Stimulated activated CD8-positive, alpha-beta memory T cell treated with anti-CD3 and anti-CD28 coated beads, Interleukin-7, amount 100 ng/mL, for 4 hours (primary cell): Measurements from ENCODE around the gene GUCA1A.
"Not testable (repeated sequence)": the region's sequence is repeated elsewhere in the genome, so short reads cannot be mapped to it uniquely, and the experiment has no call there.

ENCODE experiments used
- DNase-seq, 2 donors: peaks; one replicate each; pipeline ENCODE4 v3.0.0-alpha.2; 2020; ENCODE audit warnings: low read depth in 2 of 2

The GUCA1A gene

GRCh38 chr6:42147138-42147562 is 26.0 kb upstream of the GUCA1A start:
- DNase-seq, result no peak

GRCh38 chr6:42148058-42148457 is 25.1 kb upstream of the GUCA1A start:
- DNase-seq, result no peak

DNA sequence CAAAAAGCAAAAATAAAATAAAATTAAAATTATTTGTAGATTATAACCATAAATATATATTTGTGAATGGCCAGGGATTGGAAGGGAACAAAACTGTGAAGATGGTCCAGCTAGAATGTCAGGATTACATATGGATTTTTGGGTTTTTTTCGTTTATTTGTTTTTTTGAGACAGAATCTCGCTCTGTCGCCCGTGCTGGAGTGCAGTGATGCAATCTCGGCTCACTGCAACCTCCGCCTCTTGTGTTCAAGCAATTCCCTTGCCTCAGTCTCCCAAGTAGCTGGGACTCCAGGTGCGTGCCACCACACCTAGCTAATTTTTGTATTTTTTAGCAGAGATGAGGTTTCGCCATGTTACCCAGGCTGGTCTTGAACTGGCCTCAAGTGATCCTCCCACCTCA is 22.9 kb upstream of the GUCA1A start:
- DNase-seq, result no peak

DNA sequence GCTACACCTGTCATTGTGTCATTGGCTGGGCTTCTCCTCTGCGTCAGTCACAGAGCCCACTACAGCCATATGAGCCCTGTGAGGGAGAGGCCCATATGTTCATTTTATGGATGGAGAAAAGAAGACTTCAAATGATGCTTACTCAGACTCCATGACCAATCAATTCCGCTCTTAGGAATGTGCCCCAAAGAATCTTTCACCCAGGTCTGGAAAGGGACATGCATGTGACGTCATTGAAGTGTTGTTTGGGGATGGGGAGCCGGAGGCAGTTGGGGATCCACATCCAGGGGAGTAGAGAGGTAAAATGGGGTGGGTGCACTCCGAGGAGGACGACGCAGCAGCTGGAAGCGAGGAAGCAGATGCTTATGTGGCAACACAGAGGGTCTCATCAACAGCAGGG is 21.1 kb upstream of the GUCA1A start:
- no peak for DNase-seq

GRCh38 chr6:42152528-42153213 is 20.5 kb upstream of the GUCA1A start:
- not testable (repeated sequence) for DNase-seq

- DNase-seq, result no peak
Observed at GRCh38 chr6:42153921-42154320, 19.2 kb upstream of the GUCA1A start.

DNA sequence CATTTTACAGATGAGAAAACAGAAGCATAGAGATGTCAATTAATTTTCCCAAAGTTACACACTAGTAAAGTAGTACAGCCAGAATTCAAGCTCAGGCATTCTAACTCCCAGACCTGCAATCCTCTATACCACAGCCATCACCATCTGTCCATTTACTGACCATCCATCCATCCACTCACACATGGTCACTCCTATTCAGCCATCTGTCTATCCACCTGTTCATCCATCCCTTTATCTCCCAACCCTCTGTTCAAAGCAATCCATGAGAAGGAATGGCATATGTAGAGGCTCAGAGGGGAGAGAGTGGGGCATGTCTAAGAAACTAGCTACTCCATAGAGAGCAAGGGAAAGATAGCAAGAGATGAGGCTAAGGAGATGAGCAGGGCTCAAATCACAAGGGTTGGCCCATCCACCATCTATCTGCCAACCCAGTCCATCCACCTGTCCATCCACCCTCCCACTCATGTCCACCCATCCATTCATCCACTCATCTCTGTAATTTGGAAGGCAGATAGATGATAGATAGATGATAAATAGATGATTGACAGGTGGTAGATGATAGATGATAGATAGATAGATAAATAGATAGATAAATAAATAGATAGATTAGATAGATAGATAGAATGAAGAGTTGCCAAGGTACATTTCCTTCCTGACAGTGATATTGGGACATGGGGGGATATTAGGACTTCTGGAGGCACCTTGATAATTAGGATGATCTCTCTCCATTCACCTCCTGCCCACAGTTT is 18.5 kb upstream of the GUCA1A start:
- no peak for DNase-seq

GRCh38 chr6:42155293-42155692 is 17.9 kb upstream of the GUCA1A start:
- no peak for DNase-seq

- no peak for DNase-seq
Observed at GRCh38 chr6:42156638-42157037, 16.5 kb upstream of the GUCA1A start.

DNA sequence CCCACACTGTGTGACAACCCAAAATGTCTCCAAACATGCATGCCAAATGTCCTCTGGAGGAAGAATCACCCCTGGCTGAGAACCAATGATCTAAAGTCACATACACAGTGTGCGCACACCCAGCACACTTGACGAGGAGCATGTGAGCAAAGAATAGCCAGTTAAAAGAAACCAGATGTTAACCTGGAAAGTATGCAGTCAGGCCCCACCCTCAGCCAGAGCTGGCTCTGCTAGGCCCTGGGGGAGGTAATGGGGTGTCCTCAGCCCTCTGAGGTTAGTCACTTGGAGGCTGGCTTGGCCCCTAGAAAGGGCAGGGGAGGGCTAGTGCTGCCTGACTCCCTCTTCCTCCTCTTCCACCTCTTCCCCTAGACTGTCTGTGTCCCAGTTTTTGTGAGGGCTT is 15.2 kb upstream of the GUCA1A start:
- DNase-seq, result no peak

- DNase-seq, result no peak
Observed at GRCh38 chr6:42158631-42159030, 14.5 kb upstream of the GUCA1A start.

- no peak for DNase-seq
Observed at GRCh38 chr6:42159431-42160024, 13.6 kb upstream of the GUCA1A start.

DNA sequence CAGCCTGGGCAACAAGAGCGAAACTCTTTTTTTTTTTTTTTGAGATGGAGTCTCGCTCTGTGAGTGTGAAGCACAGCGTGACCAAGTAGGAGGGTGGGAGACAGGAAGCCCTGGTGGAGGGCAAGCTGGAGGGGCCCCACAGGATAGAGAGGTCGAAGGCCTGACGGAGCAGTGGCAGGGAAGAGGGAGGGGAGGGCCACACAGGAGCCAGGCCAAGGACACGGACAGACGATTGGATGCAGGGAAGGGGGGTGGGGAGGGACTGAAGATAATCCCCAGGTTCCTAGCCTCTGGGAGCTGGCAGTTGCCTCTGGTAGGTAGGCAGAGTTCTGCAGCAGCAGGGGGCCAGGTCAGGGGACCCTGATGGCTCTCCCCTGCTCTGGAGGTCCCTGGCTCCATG is 10.8 kb upstream of the GUCA1A start:
- no peak for DNase-seq

- DNase-seq, result no peak
Observed at GRCh38 chr6:42162812-42163211, 10.4 kb upstream of the GUCA1A start.

GRCh38 chr6:42163981-42164380 is 9.2 kb upstream of the GUCA1A start:
- no peak for DNase-seq

DNA sequence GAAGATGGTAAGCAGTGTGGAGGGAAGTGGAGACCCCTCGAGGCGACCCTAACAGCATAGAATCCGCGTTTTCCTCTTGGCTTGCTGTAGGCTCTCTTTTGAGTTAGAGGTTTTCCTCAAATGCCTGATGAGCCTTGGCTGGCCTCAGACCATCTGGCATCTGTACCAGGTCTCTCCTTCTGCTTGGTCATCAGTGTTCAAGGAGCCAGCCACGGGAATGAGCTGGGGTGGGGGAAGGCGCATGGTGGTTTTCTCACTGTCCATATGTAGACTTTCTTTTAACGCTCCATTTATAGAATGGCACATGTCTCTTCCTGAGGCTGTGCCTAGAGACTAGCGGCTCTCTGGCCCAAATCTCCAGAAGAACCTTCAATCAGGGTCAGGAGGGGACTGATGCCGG is 8.1 kb upstream of the GUCA1A start:
- DNase-seq, result no peak

DNA sequence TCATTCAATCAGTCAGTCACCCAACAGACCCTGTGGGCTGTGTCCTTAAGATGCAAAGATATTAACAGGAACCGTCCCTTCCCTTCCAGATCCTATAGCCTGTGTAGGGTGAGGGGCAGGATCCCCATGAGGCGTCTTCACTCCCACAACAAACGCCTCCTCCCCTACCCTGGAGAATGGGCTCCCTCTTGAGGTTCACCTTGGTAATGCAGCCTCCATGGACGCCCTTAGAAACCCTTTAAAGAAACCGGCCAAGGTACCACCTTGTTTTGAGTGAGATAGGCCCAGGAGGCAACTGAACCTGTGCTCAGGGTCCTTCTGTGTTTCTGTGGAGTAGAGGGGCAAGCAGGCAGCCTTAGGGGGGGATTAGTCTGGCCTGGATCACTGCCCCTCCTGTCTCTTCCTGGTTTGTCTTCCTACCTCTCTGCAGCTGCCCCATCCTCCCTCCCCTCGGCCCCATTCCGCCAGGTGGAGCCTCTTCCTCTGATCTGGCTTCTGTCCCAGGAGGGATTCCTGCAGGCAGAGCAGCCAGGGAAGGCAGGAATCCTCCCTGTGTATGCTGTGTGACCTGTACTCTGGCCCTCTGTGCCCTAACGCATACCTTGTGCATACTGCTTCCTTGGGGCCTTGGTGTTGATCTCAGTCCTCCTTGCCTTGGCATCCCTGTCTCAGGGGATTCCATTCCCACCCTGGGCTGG is 6.6 kb upstream of the GUCA1A start:
- DNase-seq, result peak; percentile 50 to 55

- no peak for DNase-seq
Observed at GRCh38 chr6:42168650-42169049, 4.5 kb upstream of the GUCA1A start.

DNA sequence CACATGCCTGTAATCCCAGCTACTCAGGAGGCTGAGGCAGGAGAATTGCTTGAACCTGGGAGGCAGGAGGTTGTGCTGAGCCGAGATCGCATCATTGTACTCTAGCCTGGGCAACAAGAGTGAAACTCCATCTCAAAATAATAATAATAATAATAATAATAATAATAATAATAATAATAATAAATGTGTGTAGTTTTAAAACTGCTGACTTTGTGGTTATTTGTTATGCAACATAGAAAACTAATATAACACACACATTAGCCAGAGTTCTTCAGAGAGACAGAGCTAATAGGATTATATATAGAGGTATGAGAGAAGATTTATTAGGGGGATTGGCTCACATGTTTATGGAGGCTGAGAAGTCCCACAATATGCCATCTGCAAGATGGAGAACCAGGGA is 3.4 kb upstream of the GUCA1A start:
- DNase-seq, result not testable (repeated sequence)

- no peak for DNase-seq
Observed at GRCh38 chr6:42171813-42172581, 1.2 kb upstream of the GUCA1A start.

GRCh38 chr6:42175860-42176259 is 2.7 kb downstream of the GUCA1A start:
- no peak for DNase-seq

- DNase-seq, result no peak
Observed at GRCh38 chr6:42176981-42177380, 3.8 kb downstream of the GUCA1A start.
